ENCODE measurements around the gene ALLC.
"Not testable (repeated sequence)": the region's sequence is repeated elsewhere in the genome, so short reads cannot be mapped to it uniquely, and the experiment has no call there.

Gene ALLC

DNA sequence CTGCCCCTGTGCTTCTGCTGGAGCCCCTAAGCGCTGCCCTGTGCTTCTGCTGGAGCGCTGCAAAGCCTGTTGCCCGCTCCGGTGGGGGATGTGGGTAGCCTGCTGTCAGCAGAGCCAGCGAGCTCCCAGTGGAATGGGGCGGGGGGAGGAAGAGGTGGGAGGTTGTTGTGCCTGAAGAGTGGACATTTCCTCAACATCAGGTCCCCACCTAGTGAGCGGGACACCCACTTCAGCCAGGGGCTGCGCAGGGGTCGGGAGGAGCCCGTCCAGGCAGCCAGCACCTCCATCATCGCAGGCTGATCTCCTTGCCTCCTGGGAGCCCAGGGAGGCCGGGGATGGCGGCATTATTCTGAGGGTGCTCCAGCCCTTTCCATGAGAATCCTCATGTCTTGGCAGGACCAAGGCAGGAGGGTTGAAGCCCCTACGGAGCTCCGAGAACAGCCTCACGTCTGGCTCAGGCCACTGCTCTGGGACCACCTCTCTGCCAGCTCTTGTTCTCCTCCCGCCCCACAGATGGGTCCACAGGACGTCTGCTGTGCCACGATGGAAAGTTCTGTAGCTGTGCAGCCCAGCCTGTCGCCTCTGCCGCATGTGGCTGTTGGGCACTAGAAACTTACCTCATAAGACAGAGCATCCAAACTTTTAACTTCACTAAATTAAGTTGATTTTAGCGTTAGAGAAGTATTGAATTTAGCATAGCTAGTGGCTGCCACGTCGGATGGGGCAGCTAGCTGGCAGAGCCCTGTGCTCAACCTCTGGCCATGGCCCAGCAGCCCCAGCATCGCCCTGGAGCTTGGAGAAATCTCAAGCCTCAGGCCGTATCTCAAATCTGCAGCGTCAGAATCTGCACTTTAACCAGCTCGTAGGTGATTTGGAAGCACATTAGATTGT lies 1.9 kb upstream of the ALLC start:
- no peak for DNase-seq (ENCODE audit: low spot score)
- no peak overlapping the region for H3K27ac ChIP-seq
- CTCF ChIA-PET: interaction anchor here (0.6 to 0.7 kb wide), 3 partner anchors 12 to 460 kb away, joined by 3 read pairs; no protein-coding TSS in a partner anchor
- TF ChIP-seq, protein P1, sequence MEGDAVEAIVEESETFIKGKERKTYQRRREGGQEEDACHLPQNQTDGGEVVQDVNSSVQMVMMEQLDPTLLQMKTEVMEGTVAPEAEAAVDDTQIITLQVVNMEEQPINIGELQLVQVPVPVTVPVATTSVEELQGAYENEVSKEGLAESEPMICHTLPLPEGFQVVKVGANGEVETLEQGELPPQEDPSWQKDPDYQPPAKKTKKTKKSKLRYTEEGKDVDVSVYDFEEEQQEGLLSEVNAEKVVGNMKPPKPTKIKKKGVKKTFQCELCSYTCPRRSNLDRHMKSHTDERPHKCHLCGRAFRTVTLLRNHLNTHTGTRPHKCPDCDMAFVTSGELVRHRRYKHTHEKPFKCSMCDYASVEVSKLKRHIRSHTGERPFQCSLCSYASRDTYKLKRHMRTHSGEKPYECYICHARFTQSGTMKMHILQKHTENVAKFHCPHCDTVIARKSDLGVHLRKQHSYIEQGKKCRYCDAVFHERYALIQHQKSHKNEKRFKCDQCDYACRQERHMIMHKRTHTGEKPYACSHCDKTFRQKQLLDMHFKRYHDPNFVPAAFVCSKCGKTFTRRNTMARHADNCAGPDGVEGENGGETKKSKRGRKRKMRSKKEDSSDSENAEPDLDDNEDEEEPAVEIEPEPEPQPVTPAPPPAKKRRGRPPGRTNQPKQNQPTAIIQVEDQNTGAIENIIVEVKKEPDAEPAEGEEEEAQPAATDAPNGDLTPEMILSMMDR (conservative IDR thresholded peaks at IDR 0.05; ENCODE audit: low read depth): no peak
- POLR2A ChIA-PET (ENCODE audit: low non-redundant PET): no interaction called here

DNA sequence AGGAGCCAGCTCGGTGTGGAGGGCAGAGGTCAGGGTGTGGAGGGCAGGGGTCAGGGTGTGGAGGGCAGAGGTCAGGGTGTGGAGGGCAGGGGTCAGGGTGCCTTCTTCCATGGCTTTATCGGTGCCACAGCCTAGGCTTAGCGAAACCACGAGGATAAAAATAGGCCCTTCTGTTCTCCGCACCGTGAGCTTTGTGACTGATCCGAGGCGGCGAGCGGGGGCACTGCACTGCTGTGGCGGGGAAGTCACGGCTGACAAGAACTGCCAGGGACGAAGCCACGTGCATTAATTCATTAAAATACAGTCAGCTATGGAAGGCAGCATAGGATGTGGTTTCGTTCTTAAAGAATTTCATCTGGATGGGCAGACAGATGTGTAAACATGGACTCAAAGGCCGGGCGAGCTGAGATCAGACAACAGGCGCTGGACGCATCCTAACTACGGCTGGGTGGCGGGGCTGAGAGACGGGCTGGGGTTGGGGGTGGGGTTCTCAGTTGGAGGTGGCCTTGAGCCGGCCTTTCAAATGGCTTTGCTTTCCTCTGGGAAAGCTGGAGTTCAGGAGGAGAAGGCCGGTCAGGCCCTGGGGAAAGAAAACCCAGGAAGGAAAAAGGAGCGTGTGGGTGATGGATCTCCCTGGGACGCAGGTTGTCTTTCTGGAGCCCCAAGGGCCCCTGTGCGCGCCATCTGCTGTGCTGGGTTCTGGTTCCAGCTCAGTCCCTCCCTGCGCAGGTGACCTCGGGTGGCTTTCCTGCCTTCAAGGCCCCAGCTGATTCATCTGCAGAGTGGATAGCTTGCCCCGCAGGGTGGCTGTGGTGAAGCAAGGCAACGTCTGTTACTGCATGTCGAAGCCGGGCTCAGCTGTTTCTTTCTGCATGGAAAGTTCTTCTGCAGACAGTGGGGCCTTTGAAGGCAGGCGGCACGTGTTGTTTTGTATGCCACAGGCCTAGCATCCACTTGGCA lies 958 bp upstream of the ALLC start:
- DNase-seq (ENCODE audit: low spot score): no peak
- no peak overlapping the region for H3K27ac ChIP-seq
- TF ChIP-seq, protein P1 (conservative IDR thresholded peaks at IDR 0.05; ENCODE audit: low read depth): no peak
- CTCF ChIA-PET: interaction anchor here (0.6 to 0.8 kb wide), 3 partner anchors 18 to 354 kb away, joined by 3 read pairs; no protein-coding TSS in a partner anchor
- POLR2A ChIA-PET (ENCODE audit: low non-redundant PET): no interaction called here

DNA sequence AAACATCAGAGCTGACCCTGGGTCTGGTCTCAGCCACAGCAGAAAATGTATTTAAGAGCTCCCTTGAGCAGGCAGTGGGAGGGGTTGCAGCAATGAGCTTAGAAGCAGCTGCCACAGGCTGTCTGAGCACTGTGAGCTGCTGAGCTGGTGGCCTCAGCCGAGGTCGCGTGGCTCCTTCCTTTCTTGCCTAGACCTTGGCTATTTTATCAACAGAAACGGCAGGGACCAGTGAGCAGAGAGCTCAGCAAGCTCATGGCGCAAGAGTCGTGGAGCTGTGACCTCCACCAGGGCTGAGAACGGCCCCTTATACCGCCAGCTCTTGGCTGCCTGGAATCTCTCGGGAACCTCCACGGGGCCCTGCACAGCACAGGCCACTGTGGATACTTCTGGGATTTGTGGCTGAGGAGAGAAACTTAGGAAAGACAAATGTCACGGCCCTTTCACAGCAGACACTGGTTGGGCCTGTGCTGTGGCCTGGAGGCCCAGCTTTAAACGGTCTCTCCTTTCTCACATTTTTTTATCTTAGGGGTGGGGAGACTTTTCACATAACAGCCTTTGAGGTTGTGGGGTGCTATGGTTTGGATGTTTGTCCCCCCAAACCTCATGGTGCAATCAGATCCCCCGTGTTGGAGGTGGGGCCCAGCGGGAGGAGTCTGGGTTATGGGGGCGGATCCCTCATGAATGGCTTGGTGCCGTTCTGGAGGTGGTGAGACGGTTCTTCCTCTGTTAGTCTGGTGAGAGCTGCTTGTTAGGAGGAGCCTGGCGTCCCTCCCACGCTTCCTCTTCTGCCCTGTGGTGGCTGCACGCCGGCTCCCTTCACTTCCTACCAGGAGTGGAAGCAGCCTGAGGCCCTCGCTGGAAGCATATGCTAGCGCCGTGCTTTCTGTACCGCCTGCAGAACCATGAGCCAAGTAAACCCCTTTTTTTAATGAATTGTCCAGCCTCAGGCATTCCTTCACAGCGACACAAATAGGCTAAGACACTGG lies 1.7 kb downstream of the ALLC start:
- H3K27ac ChIP-seq: peak overlapping the region; percentile 47; the same call in 1 of the 2 replicates
- POLR2A ChIA-PET (ENCODE audit: low non-redundant PET): no interaction called here
- CTCF ChIA-PET: interaction anchor here (0.6 kb wide), 1 partner anchor 120 kb away, joined by 3 read pairs; no protein-coding TSS in a partner anchor
- DNase-seq (ENCODE audit: low spot score): no peak
- TF ChIP-seq, protein P1 (conservative IDR thresholded peaks at IDR 0.05; ENCODE audit: low read depth): no peak

DNA sequence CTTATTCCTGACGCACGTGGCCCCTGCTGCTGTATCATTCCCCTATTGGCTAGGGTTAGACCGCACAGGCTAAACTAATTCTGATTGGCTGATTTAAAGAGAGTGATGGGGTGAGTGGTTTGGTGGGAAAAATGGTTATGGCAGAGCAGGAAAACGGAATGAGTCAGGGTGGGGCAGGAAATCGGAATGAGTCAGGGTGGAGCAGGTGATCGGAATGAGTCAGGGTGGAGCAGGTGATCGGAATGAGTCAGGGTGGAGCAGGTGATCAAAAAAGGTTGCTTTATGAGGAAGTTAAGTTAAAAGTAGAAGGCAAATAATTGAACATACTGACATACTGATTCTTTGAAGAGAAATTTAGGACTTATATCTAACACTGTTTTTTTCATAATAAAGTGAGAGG lies 2.6 kb downstream of the ALLC start:
- POLR2A ChIA-PET (ENCODE audit: low non-redundant PET); CTCF ChIA-PET; DNase-seq (ENCODE audit: low spot score): not testable (repeated sequence)
- H3K27ac ChIP-seq: peak overlapping the region; percentile 47; the same call in 1 of the 2 replicates

DNA sequence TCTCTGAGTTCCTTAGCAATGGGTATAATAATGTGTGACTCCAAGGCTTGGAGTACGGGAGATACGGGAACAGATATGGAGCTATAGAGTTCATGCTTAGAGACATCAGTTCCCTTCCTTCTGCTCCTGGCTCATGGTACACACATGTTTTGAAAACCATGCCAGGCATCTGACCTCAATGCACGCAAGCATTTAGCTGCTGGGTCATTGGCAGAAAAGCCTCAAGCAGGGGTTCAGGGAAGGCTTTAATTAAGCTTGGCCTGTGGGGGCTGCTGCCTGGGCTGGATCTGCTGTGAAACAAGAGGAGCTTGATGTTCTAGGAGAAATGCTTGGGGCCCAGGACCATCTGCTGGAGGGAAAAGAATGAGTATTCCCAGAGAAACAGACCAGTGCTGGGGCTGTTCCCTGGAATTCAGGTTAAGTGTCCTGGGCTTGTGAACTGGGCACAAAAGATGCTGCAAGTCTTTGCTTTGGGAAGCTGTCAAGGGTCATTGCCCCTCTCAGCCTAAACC lies 3.2 kb downstream of the ALLC start:
- POLR2A ChIA-PET (ENCODE audit: low non-redundant PET): no interaction called here
- TF ChIP-seq, protein P1 (conservative IDR thresholded peaks at IDR 0.05; ENCODE audit: low read depth): no peak
- CTCF ChIA-PET: no interaction called here
- H3K27ac ChIP-seq: no peak overlapping the region
- DNase-seq (ENCODE audit: low spot score): no peak

DNA sequence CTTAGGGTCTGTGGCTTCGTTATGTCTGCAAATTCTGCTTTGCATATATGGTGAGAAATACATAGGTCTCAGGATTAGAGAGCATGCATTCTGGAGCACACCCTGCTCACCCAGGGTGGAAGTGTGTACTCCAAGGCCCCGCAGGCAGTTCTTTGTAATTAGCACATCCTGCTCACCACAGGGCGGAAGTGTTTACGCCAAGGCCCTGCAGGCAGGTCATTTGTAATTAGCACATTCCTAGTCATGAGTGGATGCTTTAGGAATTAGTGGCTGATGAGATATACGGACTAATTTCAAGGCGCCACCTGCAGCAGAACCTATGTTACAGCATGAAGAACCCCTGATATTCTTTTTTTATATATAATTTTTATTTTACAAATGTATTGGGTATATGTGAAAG lies 4.2 kb downstream of the ALLC start:
- TF ChIP-seq, protein P1 (conservative IDR thresholded peaks at IDR 0.05; ENCODE audit: low read depth): no peak
- DNase-seq (ENCODE audit: low spot score): no peak
- ChIA-PET CTCF (no interaction called here), POLR2A (ENCODE audit: low non-redundant PET) (no interaction called here)
- no peak overlapping the region for H3K27ac ChIP-seq
